Astrocyte (in vitro differentiated cells and primary cell): Measurements from ENCODE around the gene SMIM36. TPM values are rescaled to one million over a fixed set of nuclear protein-coding genes. Genes with fewer than 3 reads are reported as not detected.

Experiments used
- DNase-seq: peaks from one replicate; pipeline ENCODE4 v3.0.0-alpha.2; 2010; ENCODE audit warnings: low read depth
- FAIRE-seq: peaks from 2 replicates; lab custom pipeline; 2011; peaks lifted over from hg19 to GRCh38; lab: Jason Lieb, UNC
- H2AFZ ChIP-seq: 2 replicates; pipeline ENCODE4 v1.6.0; 2012; ENCODE audit warnings: low read depth, low read length, inconsistent platforms
- H3K27ac ChIP-seq: 2 replicates; pipeline ENCODE4 v1.5.1; 2011; ENCODE audit warnings: low read depth, low read length, inconsistent platforms
- H3K27me3 ChIP-seq: 2 replicates; pipeline ENCODE4 v1.6.0; 2011; ENCODE audit warnings: low read length, inconsistent platforms; ENCODE audit not compliant: insufficient read depth
- H3K36me3 ChIP-seq: 2 replicates; pipeline ENCODE4 v1.5.1; 2011; ENCODE audit warnings: low read length, inconsistent platforms; ENCODE audit not compliant: insufficient read depth
- H3K4me1 ChIP-seq: 2 replicates; pipeline ENCODE4 v1.5.1; 2011; ENCODE audit warnings: low read length, inconsistent platforms; ENCODE audit not compliant: insufficient read depth
- H3K4me2 ChIP-seq: 2 replicates; pipeline ENCODE4 v1.6.0; 2012; ENCODE audit warnings: low read length, inconsistent platforms
- H3K4me3 ChIP-seq: 2 replicates; pipeline ENCODE4 v1.5.1; 2011; ENCODE audit warnings: low read depth, mild to moderate bottlenecking, low read length, inconsistent platforms; ENCODE audit not compliant: insufficient read depth
- H3K79me2 ChIP-seq: 2 replicates; pipeline ENCODE4 v1.6.0; 2012; ENCODE audit warnings: mild to moderate bottlenecking, low read length, inconsistent platforms; ENCODE audit not compliant: insufficient read depth
- H3K9ac ChIP-seq: 2 replicates; pipeline ENCODE4 v1.6.0; 2012; ENCODE audit warnings: mild to moderate bottlenecking, low read length, inconsistent platforms
- H3K9me3 ChIP-seq: 2 replicates; pipeline ENCODE4 v1.5.1; 2012; ENCODE audit warnings: low read depth, mild to moderate bottlenecking, low read length, inconsistent platforms; ENCODE audit not compliant: insufficient read depth
- H4K20me1 ChIP-seq: 2 replicates; pipeline ENCODE4 v1.6.0; 2012; ENCODE audit warnings: low read length, inconsistent platforms; ENCODE audit not compliant: insufficient read depth
- H3K27ac Mint-ChIP-seq: one replicate; pipeline ENCODE4 v1.8.0; 2021; ENCODE audit warnings: mild to moderate bottlenecking, mixed read lengths; ENCODE audit not compliant: unreplicated experiment
- H3K27me3 Mint-ChIP-seq: one replicate; pipeline ENCODE4 v1.8.0; 2021; ENCODE audit warnings: low read depth, mixed read lengths; ENCODE audit not compliant: unreplicated experiment
- H3K36me3 Mint-ChIP-seq: one replicate; pipeline ENCODE4 v1.8.0; 2021; ENCODE audit warnings: low read depth, mixed read lengths; ENCODE audit not compliant: unreplicated experiment
- H3K4me1 Mint-ChIP-seq: one replicate; pipeline ENCODE4 v1.8.0; 2021; ENCODE audit warnings: low read depth, mixed read lengths; ENCODE audit not compliant: unreplicated experiment
- H3K4me3 Mint-ChIP-seq: one replicate; pipeline ENCODE4 v1.8.0; 2021; ENCODE audit warnings: mild to moderate bottlenecking, moderate library complexity, mixed read lengths; ENCODE audit not compliant: unreplicated experiment
- H3K9me3 Mint-ChIP-seq: one replicate; pipeline ENCODE4 v1.8.0; 2021; ENCODE audit warnings: mild to moderate bottlenecking, mixed read lengths; ENCODE audit not compliant: unreplicated experiment
- EZH2 ChIP-seq: IDR thresholded peaks from 2 replicates; pipeline ENCODE4 v1.6.1; 2012; ENCODE audit warnings: mild to moderate bottlenecking, low read length, inconsistent platforms; ENCODE audit not compliant: insufficient read depth
- total RNA-seq: library from RNA; stranded (reverse); gene quantifications from 2 replicates; pipeline ENCODE4 v1.2.1, GENCODE V29; 2021
- TF ChIP-seq, protein P1 (sequence below): IDR thresholded peaks from 2 replicates; pipeline ENCODE4 v1.5.1; 2011; ENCODE audit warnings: low read depth, mild to moderate bottlenecking, inconsistent platforms, low read length, moderate library complexity; ENCODE audit not compliant: insufficient read depth

SMIM36 gene
- total RNA-seq, 1 donor from 2014 or later, result not detected

DNA sequence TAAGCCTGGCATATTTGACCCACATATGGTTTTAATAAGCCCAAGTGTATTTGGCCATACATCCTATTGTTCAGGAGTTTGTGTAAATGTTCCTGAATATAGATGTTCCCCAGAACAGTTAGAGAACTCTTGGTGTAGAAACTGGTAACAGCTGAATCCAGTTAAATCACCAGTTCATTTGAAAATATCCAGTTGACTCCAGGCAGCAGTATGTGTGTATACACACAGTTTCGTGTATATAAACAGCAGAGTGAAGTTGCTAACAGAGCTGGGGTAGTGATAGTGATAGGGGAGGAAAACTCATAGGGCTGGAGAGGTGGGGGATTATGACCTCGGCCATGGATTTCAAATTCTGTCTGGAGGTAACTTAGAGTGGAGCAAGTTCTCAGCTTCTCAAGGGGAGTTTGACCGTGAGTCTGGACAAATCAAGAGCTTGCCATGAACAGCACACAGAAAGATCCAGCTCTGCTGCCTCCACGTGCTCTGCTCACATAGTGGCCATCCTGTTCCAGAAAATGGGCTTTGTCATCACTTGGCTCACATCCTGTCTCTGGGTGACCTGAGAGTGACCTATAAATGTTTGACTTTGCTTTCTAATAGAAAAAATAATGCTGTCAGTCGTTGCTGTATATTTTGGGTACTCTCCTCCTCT, 59.0 kb downstream of the SMIM36 start:
- Mint-ChIP-seq H3K9me3 (no peaks in the 10 kb centered on the region), H3K4me1 (peaks cover 12% of the 10 kb centered on the region), H3K36me3 (no peaks in the 10 kb centered on the region), H3K27ac (no peak overlapping the region), H3K4me3 (no peak overlapping the region), H3K27me3 (no peaks in the 10 kb centered on the region)
- Histone ChIP-seq H3K4me3 (no peak overlapping the region), H3K9me3 (no peaks in the 10 kb centered on the region), H3K27me3 (no peaks in the 10 kb centered on the region), H3K4me2 (peak overlapping the region; percentile 47), H3K79me2 (no peaks in the 10 kb centered on the region), H3K27ac (peak overlapping the region; percentile 51), H3K9ac (no peak overlapping the region), H3K4me1 (peaks cover 4% of the 10 kb centered on the region), H4K20me1 (no peaks in the 10 kb centered on the region), H3K36me3 (no peaks in the 10 kb centered on the region), H2AFZ (no peak overlapping the region)
- FAIRE-seq (no peak), DNase-seq (peak; percentile 66)
- no peak for TF ChIP-seq EZH2

DNA sequence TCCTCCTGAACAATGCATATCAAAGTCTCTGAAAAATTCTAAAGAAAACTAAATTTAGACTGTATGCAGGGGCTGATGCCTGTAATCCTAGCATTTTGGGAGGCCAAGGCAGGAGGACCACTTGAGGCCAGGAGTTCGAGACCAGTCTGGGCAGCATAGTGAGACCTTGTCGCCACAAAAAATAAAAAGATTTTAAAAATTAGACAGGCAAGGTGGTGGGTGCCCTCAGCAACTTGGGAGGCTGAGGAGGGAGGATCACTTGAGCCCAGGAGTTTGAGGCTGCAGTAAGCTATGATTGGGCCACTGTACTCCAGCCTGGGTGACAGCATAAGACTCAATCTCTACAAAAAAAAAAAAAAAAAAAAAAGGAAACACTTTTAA, 59.5 kb downstream of the SMIM36 start:
- no peak for FAIRE-seq
- Histone ChIP-seq H2AFZ (no peak overlapping the region), H3K27me3 (no peaks in the 10 kb centered on the region), H3K9me3 (no peaks in the 10 kb centered on the region), H3K4me1 (peaks cover 4% of the 10 kb centered on the region), H3K4me2 (no peak overlapping the region), H3K79me2 (no peaks in the 10 kb centered on the region), H3K27ac (no peak overlapping the region), H3K36me3 (no peaks in the 10 kb centered on the region), H3K4me3 (no peak overlapping the region), H4K20me1 (no peaks in the 10 kb centered on the region), H3K9ac (no peak overlapping the region)
- Mint-ChIP-seq H3K9me3 (no peaks in the 10 kb centered on the region), H3K27ac (no peak overlapping the region), H3K4me3 (no peak overlapping the region), H3K36me3 (no peaks in the 10 kb centered on the region), H3K27me3 (no peaks in the 10 kb centered on the region), H3K4me1 (peaks cover 12% of the 10 kb centered on the region)
- no peak for TF ChIP-seq EZH2
- TF ChIP-seq, protein P1, sequence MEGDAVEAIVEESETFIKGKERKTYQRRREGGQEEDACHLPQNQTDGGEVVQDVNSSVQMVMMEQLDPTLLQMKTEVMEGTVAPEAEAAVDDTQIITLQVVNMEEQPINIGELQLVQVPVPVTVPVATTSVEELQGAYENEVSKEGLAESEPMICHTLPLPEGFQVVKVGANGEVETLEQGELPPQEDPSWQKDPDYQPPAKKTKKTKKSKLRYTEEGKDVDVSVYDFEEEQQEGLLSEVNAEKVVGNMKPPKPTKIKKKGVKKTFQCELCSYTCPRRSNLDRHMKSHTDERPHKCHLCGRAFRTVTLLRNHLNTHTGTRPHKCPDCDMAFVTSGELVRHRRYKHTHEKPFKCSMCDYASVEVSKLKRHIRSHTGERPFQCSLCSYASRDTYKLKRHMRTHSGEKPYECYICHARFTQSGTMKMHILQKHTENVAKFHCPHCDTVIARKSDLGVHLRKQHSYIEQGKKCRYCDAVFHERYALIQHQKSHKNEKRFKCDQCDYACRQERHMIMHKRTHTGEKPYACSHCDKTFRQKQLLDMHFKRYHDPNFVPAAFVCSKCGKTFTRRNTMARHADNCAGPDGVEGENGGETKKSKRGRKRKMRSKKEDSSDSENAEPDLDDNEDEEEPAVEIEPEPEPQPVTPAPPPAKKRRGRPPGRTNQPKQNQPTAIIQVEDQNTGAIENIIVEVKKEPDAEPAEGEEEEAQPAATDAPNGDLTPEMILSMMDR, result no peak
- DNase-seq, result no peak

DNA sequence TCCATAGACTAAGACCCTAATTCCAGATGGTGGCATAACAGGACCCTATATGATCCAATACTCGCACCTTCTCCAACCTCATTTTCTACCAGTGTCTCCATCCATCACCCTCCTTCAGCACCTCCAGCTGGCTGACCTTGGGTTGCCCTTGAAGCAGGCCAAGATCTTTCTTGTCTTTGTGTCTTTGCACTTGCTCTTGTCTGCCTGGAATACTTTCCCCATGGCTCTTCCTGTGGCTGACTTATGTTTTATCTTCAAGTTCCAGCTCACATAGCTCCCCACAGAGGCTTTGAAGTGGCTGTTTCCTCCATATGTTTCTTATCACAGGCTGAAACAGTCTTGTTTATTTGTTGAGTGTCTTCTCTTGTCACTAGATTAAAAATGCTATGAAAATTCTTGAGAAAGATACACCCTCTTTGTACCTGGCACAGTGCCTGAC, 60.0 kb downstream of the SMIM36 start:
- Histone ChIP-seq H3K4me3 (no peak overlapping the region), H3K27ac (no peak overlapping the region), H3K79me2 (no peaks in the 10 kb centered on the region), H3K9ac (no peak overlapping the region), H3K4me1 (peaks cover 4% of the 10 kb centered on the region), H2AFZ (no peak overlapping the region), H3K9me3 (no peaks in the 10 kb centered on the region), H3K4me2 (peak overlapping the region; percentile 10), H3K27me3 (no peaks in the 10 kb centered on the region), H3K36me3 (no peaks in the 10 kb centered on the region), H4K20me1 (no peaks in the 10 kb centered on the region)
- Mint-ChIP-seq H3K9me3 (no peaks in the 10 kb centered on the region), H3K36me3 (no peaks in the 10 kb centered on the region), H3K27ac (no peak overlapping the region), H3K4me1 (peaks cover 12% of the 10 kb centered on the region), H3K27me3 (no peaks in the 10 kb centered on the region), H3K4me3 (no peak overlapping the region)
- no peak for FAIRE-seq
- DNase-seq, result peak; percentile 74
- no peak for TF ChIP-seq EZH2
- TF ChIP-seq, protein P1, result no peak
